GM19395 (cell line): Measurements from ENCODE around the gene WNT1.

Experiments used
- ATAC-seq: cut with Tn5 transposase; IDR thresholded peaks from one replicate; pipeline ENCODE4 v1.9.1; 2021; ENCODE audit warnings: mild to moderate bottlenecking, moderate library complexity; ENCODE audit not compliant: unreplicated experiment

The WNT1 gene

DNA sequence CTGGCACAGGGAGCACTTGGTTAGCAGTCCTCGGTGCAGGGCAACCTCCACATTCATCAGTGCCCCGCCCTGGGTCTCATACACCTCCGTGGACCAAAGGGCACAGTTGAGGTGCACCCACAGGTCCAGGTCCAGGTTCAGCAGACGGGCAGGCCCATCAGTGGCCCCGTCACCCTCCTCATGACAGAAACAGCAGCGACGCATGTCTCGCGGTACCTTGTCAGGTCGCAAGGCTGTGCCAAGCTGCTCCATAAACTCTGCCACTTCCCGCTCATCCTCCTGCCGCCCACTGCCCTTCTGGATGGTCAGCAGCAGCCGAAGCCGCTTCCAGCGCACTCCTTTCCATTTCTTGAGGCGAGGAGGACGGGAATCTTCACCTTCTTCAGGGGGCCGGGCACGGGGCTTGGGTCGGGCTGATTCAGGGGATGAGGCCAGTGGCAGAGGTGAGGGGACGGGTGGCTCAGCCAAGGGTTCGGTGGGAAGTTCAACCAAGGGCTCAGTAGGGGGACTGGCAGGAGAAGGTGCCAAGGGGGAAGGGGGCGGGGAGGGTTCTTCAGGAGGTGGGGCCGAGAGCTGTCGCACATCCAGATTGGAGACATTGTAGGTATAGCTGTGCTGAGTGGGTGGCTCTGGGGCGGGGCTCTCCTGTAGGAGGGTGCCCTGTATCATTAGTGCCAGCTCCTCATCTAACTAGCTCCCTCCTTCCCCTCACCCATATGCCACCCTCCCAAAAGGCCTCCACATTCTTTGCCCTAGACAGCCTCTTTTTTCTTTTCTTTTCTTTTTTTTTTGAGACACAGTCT lies 48.8 kb downstream of the WNT1 start:
- no peak for ATAC-seq

DNA sequence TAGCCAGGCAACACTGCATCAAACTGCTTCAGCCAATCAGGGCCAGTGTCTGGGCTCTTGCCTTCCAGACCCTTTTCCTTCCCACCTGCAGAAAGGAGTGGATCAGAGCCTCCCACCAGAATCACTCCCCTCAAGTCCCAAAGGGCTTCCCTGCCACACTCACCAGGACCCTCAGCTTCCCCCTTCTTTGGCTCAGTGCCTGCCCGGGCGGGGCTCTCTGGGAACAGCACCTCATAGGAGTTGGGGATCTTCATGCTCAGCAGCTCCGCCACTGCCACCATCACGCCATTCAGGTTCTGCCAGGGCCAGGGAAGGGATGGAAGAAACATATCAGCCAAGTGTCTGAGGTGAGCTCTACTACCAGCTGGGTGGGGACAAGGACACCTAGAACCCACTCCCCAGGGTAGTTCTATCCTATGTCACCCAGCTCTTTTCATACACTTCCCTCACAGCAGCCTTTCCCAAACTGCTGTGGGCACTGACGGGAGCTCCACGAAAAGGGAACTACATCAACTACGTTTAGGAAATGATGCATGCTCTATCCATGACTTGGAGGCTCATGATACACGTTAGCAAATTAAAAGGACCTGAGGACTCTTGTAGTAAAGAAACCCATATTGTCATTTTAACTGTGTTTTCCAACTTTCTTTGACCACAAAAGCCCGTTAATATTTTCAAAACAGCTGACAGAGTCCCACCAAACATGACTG lies 49.9 kb downstream of the WNT1 start:
- ATAC-seq = no peak

DNA sequence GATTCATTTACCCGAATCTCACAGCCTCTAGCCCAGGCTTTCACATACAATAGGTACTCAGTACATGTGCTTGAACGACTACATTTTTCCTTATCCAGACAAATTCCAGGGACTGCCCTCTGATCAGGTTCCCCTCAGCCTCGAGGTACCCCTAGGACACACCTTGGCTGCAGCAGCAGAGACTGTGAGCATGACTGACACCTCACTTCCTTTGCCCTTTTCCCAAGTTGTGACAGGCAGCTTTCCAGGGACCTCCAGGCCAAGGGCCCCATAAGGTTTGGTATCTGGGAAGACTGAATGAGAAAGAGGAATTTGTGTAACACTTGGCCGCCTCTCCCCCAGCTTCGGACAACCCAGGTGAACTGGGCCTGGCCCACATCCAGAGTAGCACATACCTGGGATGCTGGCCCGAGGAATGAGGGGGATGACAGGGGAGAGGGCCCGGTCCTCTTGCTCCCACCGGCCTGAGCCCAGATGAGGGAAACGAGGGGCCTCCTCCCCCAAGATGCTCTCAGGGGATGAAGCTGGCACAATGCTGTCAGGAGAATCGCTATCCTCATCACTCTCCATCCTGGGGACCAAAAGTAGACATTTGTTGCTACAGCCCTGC lies 50.6 kb downstream of the WNT1 start:
- ATAC-seq = no peak

DNA sequence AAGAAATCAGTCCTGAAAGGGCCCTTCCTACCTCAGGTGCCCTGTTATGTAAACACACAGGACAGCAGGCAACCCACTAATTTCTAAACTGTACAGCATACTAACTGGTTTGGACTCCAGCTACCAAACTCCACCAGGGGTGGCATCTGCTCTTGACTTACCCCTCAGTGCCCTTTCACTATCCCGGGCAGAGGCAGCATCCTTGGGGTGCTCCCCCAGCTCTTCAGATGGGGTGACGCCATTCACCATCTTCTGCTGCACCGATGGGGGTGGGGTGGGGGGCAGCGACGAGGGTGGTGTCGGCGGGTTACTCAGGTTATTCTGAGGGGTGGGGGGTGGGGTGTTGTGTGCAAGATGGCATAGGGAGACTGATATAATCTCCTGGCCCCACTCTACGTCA lies 52.0 kb downstream of the WNT1 start:
- no peak for ATAC-seq

DNA sequence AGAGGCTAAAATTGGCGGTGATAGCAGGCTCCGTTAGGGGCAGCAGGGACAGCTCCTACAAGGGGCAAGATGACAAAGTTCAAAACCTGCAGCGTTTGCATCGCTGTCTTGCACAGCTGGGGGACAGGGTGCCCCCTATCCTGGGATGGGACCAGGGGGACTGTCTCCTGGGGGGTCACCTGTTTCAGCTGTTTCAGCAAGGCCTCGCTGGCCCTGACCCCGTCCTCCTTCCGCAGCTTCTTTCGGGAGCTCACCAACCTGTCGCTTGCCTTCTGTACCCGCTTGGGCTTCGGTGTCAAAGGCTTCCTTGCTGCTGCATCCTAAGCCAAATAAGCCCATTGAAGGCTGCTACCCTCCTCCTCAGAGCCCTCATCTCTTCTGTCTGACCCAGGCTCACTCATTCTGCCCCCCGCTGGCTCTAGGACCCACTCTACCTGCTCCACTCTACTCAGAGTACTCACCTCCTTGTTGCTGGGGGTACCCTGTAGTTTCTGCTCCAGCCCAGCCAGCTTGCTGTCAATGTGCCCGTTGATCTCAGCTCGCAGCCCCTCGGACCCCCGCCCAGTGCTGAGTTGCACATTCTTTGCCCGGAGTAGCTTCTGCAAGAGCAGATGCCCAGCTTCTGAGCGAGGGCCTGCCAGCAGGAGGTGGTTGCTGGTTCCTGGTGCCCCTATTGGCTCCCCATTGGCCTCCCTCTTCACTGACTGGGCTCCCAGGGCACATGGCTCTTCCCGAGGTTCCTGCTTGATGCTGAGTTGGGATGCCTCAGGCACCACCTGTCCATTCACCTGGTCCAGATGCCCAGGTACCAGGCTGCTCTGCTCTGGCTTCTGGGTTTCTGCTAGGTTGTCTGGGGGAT lies 52.8 kb downstream of the WNT1 start:
- ATAC-seq = no peak

DNA sequence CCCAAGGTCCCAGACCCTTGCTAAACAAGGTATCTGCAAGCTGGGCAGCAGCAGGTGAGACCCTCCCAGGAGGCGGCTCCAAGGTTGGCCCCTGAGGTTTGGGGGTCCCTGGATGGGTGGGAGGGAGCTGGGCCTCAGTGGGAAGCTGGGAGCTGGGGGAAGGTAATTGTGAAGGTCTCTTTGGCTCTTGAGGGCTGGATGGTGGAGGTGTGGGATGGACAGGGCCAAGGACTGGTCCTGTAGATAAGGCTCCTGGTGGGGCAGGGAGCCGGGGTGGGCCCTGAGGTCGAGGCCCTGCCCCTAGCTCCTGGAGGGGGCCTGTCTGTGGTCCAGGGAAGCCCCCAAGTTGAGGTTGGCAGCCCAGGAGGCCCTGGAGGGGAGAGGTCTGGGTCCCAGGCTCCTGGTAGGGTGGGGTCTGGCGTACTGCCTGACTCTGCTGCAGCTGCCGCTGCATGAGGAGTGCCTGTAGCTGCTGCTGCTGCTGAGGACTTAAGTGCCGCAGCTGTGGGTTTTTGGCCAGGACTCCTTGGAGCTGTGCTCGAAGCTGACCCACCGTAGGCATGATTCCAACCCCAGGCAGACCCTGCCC lies 53.5 kb downstream of the WNT1 start:
- ATAC-seq = no peak
